ENCODE results near the gene NR3C1. TPM values are rescaled to one million over a fixed set of nuclear protein-coding genes. Genes with fewer than 3 reads are reported as not detected.

The NR3C1 gene
- total and polyA plus RNA-seq, 2 of the 4 experiments (the other 2 are of a cell fraction) = 13.7 to 77.4 TPM

DNA sequence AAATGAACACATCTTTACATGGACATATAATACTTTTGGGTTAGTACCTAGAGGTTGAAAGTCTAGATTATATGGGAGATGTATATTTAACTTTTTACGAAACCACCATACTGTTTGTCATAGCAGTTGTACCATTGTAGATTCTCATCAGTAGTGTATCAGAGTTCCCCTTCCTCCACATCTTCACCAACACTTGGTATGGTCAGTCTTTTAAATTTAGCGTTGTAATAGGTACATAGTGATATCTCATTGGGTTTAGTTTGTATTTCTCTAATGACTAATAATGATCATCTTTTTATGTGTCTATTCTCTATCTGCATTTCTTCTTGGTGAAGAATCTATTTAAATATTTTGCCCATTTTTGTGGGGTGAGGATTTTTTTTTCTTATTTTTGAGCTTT is 137.5 kb downstream of the NR3C1 start:
- Histone ChIP-seq H2AK5ac (ENCODE audit: low read depth, low read length) (no peak overlapping the region), H3K18ac (ENCODE audit: low read depth, low read length) (no peak overlapping the region), H2BK20ac (ENCODE audit: low read depth, low read length) (no peak overlapping the region), H2BK5ac (ENCODE audit: low read depth, low read length, poor library complexity, severe bottlenecking) (no peak overlapping the region), H3K14ac (replicated peaks; ENCODE audit: low read depth, low read length) (no peak overlapping the region), H3K4me1 (ENCODE audit: control insufficient read depth, insufficient read depth, low read length) (peaks cover 3% of the 10 kb centered on the region; the same call in 1 of the 2 replicates), H4K8ac (ENCODE audit: low read depth in 2 of 2, low read length in 2 of 2) (no peak overlapping the region), H3K23ac (ENCODE audit: low read depth, low read length) (no peak overlapping the region), H3K27ac (ENCODE audit: insufficient read depth, low read length) (no peak overlapping the region), H2AK9ac (replicated peaks; ENCODE audit: low read depth, low read length, poor library complexity) (no peak overlapping the region), H3K27me3 (ENCODE audit: control insufficient read depth, insufficient read depth, low read length) (no peaks in the 10 kb centered on the region), H2AFZ (replicated peaks; ENCODE audit: low read length, poor library complexity) (no peak overlapping the region), H3K9ac (ENCODE audit: low read depth, low read length) (no peak overlapping the region), H3K36me3 (ENCODE audit: control insufficient read depth, insufficient read depth, low read length) (no peaks in the 10 kb centered on the region), H3K9me3 (ENCODE audit: control insufficient read depth, insufficient read depth, low read length) (no peaks in the 10 kb centered on the region; the same call in 1 of the 2 replicates), H3K79me1 (ENCODE audit: low read depth in 1 of 2, low read length in 2 of 2) (no peaks in the 10 kb centered on the region), H2BK120ac (ENCODE audit: low read depth, low read length) (no peak overlapping the region), H4K91ac (ENCODE audit: insufficient read depth, low read depth, low read length) (no peak overlapping the region), H2BK15ac (ENCODE audit: low read depth, low read length) (no peak overlapping the region), H3K4me2 (ENCODE audit: low read depth, low read length) (no peak overlapping the region), H4K20me1 (ENCODE audit: insufficient read depth, low read length) (no peaks in the 10 kb centered on the region), H4K5ac (ENCODE audit: low read depth, low read length) (no peak overlapping the region), H3K9me1 (ENCODE audit: insufficient read depth, low read length) (peaks cover under 1% of the 10 kb centered on the region; the same call in 1 of the 2 replicates), H3K4me3 (ENCODE audit: insufficient read depth, low read depth, low read length) (no peak overlapping the region), H3K4ac (ENCODE audit: low read depth, low read length) (no peak overlapping the region), H3K56ac (ENCODE audit: extremely low read depth, insufficient read depth, low read length) (no peak overlapping the region)
- ATAC-seq (ENCODE audit: low read depth) = no peak
- intact Hi-C loops (cut with micrococcal nuclease) = no loop called here
- no CpG with 5 or more reads among the region's 2 CpGs for WGBS, 2 experiments (ENCODE audit: extremely low coverage in 2 of 2, insufficient read length in 1 of 2)
- no peak for DNase-seq
- POLR2A ChIA-PET (ENCODE audit: unreplicated experiment) = no interaction called here
- TF ChIP-seq CEBPB (IDR thresholded peaks at IDR 0.05; ENCODE audit: low read depth, low read length) (no peak), NFE2L2 (IDR thresholded peaks at IDR 0.05; ENCODE audit: low read depth, low read length) (no peak)
- in situ Hi-C loops (cut with MboI; ENCODE audit: low sequenced_read_pairs) = no loop called here
- CTCF ChIA-PET = no interaction called here
- BruUV-seq (replicated peaks) = no TSS peak
- dilution Hi-C loops (cut with HindIII; ENCODE audit: low sequenced_read_pairs, unreplicated experiment) = no loop called here
